ENCODE measurements around the gene LCA5.
"Not testable (repeated sequence)": the region's sequence is repeated elsewhere in the genome, so short reads cannot be mapped to it uniquely, and the experiment has no call there.

The LCA5 gene

GRCh38 chr6:79536954-79537747, at the start of gene LCA5:
TSS of gene LCA5 (minus strand) at chr6:79537430. CDS start at chr6:79518894, 18,536 bp downstream.
- peak; percentile 48 for DNase-seq (ENCODE audit: low read depth)

DNA sequence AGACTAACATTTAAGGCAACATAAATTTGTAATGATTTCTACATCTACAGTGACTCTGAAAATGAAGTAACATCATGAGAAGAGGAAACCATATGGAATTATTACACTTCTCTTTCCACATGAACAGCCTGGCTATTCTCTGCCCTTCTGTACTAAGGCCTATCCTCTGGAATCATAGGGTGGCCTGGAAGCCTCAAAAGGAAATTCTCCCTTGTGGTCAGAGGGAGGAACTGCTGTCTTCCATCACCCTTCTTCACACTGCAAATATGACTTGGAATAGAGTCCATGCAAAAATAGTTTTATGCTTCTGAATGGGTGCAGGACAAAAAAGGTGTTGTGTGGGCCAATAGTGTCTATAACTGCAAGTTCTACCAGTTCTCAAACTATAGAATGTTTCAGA, 49.3 kb upstream of the LCA5 start:
- DNase-seq (ENCODE audit: low read depth) = no peak

DNA sequence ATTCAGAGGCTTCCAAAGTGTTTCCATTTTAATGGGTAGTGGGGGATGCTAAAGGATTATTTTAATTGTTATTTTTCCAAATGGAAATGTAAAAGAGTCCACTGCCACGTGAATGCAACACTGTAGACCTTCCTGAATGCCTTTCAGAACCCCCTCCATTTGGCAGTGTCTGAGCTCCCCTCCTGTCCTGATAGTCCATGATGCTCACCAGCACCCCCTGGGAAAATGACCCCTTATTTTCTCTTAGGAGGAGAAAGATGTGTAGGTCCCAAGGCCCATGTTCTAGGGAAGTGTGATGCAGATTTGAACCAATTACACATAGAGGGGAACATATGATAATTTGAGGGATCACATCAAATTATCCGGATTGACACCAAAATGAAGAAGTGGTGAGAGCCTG, 47.1 kb upstream of the LCA5 start:
- DNase-seq (ENCODE audit: low read depth) = no peak

DNA sequence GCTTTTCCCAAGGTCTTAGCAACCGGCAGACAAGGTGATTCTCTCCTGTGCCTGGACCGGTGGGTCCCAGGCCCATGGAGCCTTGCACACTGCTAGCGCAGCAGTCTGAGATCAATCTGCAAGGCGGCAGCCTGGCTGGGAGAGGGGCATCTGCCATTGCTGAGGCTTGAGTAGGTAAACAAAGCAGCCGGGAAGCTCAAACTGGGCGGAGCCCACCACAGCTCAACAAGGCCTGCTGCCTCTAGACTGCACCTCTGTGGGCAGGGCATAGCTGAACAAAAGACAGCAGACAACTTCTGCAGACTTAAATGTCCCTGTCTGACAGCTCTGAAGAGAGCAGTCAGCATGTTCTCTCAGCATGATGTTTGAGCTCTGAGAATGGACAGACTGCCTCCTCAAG, 40.7 kb upstream of the LCA5 start:
- DNase-seq (ENCODE audit: low read depth) = not testable (repeated sequence)

DNA sequence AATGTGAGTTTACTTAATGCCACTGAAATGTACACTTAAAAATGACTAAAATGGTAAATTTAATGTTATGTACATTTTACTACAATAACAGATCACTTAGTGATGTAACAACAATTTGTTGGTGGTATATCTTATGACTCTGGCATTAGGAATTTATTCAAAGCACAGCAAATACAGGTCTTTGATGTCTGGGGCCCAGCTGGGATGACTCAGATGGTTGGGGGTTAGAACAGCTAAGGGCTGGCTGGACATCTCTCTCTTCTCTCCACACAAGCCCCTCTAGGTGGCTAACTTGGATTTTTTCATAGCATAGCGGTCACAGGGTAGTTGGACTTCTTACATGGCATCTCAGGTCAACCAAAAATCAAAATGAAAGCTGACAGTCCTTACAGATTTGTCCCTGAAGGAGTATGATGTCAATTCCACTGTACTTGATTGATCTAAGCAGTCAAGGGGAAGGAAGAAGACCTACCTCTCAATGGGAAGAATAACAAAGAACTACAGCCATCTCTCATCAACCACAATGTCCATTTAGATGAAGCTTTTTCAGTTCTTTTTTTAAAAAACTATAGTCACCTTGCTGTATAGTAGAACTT, 37.5 kb upstream of the LCA5 start:
- no peak for DNase-seq (ENCODE audit: low read depth)

DNA sequence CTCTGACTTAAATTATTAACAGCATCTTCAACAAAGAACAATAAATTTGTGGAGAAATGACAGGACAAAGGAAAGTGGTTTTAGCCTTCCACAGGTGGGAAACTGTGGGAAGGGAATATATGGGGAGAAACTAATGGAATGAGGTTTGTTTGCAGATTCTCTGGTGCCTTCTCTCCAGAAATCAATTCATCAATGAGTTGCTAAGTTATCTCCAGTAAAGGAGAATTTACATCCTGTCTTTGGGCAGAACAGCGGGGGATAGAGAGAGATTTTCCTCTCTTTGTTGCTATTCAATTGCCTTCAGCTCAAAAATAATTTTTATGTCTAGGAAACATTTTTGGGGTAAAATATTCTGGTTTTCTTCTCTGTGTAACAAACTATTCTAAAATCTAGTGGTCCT, 36.9 kb upstream of the LCA5 start:
- DNase-seq (ENCODE audit: low read depth) = no peak

DNA sequence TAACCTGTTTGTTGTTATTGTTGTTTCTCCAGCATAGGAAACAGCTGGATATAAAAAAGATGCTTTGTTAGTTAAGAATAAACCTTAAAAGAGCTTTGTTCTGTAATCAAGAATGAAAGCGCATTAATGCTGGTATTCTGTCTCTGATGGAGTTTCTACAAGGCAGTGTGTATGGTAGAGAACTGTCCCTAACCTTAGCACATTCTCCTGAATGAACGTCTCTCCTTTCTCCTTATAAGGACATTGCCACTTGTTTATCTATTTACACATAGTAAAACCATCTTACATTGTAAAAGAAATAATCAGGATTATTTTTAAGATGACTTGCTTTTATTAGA, 33.8 kb upstream of the LCA5 start:
- DNase-seq (ENCODE audit: low read depth) = no peak

GRCh38 chr6:79570129-79571029, 33.1 kb upstream of the LCA5 start:
- no peak for DNase-seq (ENCODE audit: low read depth)

GRCh38 chr6:79568996-79569395, 31.8 kb upstream of the LCA5 start:
- no peak for DNase-seq (ENCODE audit: low read depth)

- DNase-seq (ENCODE audit: low read depth) = no peak
Measured at GRCh38 chr6:79564636-79565035, 27.4 kb upstream of the LCA5 start.

DNA sequence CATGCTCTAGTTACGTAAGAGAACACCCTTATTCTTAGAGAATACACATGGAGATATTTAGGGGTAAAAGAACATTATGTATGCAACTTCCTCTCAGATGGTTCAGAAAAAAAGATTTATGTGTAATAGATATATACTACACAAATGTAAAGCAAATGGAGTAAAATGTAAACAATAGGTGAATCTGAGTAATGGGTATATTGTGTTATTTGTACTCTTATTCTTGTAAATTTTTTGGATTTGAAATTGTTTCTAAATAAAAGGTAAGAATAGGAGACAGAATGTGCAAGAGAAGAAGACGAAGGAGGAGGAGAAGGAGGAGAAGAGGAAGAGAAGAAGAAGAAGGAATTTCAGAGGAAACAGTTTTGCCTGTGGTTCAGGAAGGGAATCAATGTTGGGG, 22.5 kb upstream of the LCA5 start:
- DNase-seq (ENCODE audit: low read depth) = no peak

DNA sequence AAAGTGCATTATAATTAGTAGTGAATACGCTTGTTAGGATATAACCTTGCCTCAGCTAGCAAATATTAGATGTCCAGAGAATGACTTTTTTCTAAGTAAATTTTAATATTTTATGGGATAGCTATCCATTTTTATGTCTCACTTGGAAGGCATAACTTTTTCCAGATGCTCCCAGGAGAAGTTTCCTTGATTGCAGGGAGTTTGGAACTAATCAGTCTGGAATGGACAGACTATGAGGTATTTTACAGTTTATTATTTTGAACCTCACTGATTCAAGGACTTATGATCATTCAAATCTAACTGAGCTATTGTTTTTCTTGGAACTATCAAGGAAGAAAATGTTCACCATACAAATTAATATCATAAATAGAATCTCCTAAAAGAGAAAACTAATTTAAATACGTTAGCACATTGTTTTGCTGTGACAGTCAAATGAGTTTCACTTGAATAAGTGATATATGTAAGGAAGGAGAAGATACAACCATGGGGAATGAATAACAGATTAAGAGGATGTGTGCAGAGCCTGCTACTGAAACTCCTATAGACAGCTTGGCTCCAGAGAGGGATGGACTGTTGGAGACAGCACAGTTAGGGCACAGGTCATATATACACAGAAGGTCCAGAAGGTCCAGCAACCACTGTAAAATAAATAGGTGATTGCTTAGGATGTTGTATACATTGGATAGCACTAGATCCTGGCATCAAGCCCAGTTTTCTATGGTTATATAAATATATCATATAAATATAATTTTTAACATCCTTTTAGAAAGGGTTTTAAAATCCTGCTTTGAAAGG, 20.6 kb upstream of the LCA5 start:
- DNase-seq (ENCODE audit: low read depth) = no peak

GRCh38 chr6:79554305-79554704, 17.1 kb upstream of the LCA5 start:
- DNase-seq (ENCODE audit: low read depth) = no peak

DNA sequence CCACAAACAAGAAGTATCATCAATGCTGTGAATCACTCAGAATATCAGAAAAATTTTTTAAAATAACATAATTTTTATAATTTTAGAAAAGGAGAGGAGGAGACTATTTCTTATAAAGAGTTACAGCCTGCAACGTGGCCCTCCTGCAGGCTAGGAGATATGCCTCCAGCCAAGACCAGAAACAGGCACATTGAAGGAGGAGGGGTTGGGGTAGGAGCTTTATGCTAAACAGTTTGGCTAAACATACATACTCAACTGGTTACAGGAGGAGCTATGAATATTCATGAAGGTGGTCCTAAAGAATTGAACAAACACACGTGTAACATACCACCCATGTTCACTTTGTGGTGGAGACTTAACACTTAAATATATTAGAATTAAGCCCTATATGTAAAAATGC, 14.2 kb upstream of the LCA5 start:
- DNase-seq (ENCODE audit: low read depth) = no peak

GRCh38 chr6:79548304-79548703, 11.1 kb upstream of the LCA5 start:
- no peak for DNase-seq (ENCODE audit: low read depth)

GRCh38 chr6:79546186-79546585, 9.0 kb upstream of the LCA5 start:
- DNase-seq (ENCODE audit: low read depth) = no peak

- no peak for DNase-seq (ENCODE audit: low read depth)
Measured at GRCh38 chr6:79544939-79545450, 7.8 kb upstream of the LCA5 start.

DNA sequence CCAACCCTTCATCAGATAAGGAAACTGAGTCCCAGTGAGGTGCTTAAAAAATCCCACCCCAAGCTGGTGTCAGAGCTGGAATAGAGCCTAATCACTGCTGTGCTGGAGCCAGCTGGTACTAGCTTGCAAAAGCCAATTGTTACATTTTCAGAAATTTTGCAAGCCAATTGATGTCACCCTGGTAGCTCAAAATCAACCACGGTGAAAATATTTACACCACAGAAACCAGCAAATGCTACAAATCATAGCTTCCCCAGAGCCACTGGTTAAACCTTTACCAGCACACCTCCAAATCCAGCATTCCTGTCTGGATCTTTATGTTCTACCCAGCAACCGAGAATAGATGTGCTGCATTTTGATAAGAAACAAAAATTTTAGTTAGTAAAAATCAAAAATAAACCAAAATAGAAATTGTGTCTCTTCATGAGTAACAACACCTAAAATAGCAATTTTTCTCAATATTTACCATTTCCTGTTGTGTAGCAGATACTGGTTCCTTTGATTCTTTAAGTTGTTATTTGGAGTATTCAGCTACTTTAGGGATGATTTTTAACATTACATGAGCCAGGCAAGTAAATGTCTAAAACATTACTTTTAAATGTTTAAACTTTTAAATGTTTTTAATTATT, 7.2 kb upstream of the LCA5 start:
- DNase-seq (ENCODE audit: low read depth) = no peak

GRCh38 chr6:79543886-79544285, 6.7 kb upstream of the LCA5 start:
- DNase-seq (ENCODE audit: low read depth) = no peak

DNA sequence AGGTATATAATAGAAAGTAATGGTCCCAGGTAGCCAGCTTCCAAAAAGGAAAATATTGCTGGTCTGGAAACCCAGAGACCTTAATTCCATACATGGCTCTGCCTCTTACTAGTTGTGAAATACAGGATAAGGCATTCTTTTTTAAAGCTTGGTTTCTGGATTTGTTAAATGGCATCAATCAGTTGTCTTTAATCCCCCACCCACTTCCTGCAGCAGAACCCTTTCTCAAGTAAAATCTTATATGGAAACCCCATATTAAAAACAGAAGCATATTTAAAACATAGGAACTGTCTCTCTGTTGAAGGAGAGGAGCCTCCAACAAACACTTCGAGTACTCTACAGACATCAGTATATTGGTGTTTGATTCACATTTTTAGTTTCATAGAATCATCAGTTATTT, 6.2 kb upstream of the LCA5 start:
- no peak for DNase-seq (ENCODE audit: low read depth)
